Stimulated activated CD4-positive, alpha-beta T cell treated with anti-CD3 and anti-CD28 coated beads, Interleukin-1b, Interleukin-23, amount 100 ng/mL, for 48 hours (primary cell): ENCODE data around the gene CUL9.
A peak's percentile ranks its signal among the peaks of the same experiment; 100 is the strongest.

Experiments used
- DNase-seq: peaks from one replicate; pipeline ENCODE4 v3.0.0-alpha.2; 2020

CUL9 gene

DNA sequence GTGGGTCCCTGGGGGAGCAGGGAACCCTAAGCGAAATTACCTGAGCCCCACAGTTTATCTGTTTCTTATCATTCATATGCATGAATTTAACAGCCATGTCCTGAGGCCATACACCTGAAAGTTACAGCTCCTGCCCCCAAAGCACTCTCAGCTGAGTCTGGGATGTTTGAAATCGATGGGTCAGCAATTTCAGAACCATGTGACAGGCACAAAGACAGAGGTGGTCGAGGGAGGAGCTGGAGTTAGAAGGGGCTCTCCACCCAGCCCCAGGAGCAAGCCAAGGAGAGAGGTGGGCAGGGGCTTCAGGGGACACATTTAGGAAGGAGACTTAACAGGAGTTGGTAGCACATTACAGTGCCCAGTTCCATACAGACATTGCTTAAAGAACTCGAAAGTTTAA lies 76.2 kb downstream of the CUL9 start:
- no peak for DNase-seq

GRCh38 chr6:43258807-43259686 lies 77.1 kb downstream of the CUL9 start:
- DNase-seq = no peak

- DNase-seq = no peak
These were observed 78.8 kb downstream of the CUL9 start for GRCh38 chr6:43260791-43261190.

- no peak for DNase-seq
These were observed 79.2 kb downstream of the CUL9 start for GRCh38 chr6:43261198-43261597.

GRCh38 chr6:43262000-43262779 lies 80.2 kb downstream of the CUL9 start:
- no peak for DNase-seq

DNA sequence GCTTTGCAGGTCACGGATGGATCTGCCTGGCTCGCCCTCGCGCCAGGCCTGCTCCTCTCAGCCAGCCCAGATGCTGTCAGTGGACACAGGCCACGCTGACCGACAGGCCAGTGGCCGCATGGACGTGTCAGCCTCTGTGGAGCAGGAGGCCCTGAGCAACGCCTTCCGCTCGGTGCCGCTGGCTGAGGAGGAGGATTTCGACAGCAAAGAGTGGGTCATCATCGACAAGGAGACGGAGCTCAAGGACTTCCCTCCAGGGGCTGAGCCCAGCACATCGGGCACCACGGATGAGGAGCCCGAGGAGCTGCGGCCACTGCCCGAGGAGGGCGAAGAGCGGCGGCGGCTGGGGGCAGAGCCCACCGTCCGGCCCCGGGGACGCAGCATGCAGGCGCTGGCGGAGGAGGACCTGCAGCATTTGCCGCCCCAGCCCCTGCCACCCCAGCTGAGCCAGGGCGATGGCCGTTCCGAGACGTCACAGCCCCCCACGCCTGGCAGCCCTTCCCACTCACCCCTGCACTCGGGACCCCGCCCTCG lies 80.9 kb downstream of the CUL9 start:
- no peak for DNase-seq

- peak; percentile 80 for DNase-seq
These were observed 81.5 kb downstream of the CUL9 start for GRCh38 chr6:43263314-43264178.

- no peak for DNase-seq
These were observed 82.7 kb downstream of the CUL9 start for GRCh38 chr6:43264599-43265145.

DNA sequence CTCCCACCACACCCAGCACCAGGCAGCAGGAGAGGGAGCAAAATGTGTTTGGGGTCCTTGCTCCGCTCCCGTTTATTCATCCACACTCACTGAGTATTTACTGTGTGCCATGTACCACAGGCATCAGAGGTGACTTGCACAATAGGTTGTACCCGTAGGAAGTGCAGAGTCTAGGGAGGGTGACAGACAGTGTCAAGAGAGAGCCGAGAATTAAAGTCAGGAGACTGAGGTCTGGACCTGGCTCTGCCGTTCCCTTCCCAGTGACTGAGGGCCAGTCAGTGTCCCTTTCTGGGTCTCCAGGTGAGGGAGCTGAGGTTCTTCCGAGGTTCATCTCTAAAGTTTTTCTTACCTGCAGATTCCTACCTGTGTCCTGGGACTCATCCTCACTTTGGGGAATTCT lies 83.6 kb downstream of the CUL9 start:
- no peak for DNase-seq

DNA sequence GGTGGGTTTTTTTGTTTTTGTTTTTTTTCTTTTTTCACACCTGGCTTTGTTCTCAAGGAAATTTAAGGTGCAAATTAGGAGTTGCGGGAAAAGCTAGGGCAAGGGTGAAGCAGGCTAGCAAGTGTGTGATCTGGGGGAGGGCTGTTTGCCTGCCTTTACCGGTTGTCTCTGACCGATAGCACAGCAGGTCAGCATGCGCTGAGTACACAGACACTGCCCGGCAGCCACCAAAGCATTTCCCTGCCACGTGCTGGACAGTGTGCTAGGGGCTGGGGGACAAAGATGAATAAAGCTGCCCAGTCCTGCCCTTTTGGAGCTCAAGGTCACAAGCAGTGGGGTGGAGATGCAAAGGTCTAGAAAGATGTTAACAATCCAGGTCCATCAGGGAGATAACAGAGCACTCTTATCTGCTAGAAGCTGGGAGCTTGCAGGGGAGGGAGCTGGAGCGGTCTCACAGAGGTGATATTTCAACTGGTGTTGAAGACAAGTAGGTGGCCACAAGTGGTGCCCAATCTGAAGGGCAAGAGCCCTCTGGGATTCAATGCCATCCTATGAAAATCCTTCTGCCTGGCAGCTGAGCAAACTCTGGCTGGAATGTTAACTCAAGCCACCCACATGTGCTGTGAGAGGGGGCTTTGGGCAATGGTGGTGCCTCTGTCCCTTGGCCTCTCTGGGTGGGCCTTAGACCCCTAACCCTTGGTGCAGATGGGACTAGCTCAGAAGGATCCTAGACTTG lies 85.8 kb downstream of the CUL9 start:
- DNase-seq = no peak

DNA sequence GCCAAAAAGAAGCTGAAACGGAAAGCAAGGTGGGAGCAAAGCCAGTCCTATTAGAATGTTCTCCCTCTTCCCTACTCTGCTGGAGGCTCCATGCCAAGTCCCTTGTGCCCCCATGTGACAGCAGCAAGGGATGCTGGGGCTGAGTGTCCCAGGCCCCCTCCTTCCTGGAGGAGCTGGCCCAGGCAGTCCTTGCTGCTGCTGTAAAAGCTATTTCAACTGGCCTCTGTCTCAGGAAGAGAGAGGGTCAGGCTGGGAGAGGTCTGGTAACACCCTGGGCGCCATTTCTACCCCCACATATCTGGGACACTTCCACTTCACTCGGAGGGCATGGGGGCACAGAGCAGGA lies 86.3 kb downstream of the CUL9 start:
- DNase-seq = no peak

- no peak for DNase-seq
These were observed 86.8 kb downstream of the CUL9 start for GRCh38 chr6:43268782-43269272.

DNA sequence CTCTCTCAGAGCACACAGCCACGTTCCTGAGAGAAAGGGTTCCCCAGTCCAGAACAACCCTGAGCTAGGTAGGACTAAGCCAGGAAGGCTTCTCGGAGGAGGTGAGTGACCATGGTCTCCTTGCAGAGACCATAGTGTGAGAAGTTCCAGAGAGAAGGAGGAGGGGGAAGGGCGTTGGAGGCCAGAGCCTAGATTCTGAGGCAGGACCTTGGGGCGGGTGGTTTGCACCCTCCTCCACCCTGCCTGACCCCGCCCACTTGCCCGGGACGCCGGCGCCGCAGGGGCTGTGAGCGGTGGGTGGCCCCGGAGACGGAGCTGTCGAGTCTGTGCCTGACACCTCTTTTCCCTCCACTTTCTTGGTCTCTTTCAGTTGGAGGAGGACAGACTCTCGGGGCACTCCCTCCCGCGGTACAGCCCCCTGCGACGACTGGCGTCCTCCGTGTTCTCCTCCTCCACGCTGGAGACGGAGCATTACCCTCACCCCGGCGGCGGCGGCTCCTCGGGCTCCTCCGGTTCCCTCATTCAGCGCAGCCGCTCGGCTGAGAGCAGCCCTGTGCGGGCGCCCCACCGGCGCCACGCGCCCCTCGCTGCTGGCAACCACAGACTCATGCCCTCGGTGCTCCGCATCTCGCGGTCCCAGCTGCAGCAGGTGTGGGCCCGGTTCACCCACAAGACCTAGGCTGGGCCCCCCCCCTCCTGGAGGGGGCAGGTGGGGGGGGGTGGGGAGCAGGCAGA lies 87.4 kb downstream of the CUL9 start:
- DNase-seq = peak; percentile 32

DNA sequence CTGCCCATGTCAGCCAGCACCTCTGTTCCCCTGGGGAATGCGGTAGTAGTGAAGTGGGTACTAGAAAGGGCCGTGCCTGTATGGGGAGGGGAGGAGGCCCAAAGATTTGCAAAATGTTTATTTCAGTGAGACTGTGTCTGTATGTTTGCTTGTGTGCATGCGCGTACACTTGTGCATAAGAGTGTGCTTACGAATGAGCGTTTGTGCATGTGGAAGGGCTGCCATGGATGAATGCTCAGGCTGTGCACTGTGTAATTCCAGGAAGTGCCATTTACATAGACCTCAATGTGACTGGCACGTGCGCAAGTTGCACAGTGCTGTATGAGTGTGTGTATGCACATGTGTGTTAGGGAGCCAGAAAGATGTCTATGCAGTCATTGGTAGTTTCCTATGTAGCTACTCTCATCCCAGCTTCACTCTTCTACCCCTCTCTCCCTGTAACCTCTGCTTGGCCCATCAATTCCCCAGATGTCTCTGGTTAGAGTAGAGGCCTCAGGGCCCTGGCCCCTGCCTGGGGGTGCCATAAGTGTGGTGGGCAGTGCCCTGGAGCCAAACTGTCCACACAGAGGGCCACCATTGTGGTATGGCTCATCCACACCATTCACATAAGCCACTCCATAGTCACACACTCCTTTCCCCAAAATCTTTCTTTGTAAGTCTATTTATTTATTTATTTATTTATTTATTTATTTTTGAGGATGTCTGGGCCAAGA lies 89.3 kb downstream of the CUL9 start:
- no peak for DNase-seq

DNA sequence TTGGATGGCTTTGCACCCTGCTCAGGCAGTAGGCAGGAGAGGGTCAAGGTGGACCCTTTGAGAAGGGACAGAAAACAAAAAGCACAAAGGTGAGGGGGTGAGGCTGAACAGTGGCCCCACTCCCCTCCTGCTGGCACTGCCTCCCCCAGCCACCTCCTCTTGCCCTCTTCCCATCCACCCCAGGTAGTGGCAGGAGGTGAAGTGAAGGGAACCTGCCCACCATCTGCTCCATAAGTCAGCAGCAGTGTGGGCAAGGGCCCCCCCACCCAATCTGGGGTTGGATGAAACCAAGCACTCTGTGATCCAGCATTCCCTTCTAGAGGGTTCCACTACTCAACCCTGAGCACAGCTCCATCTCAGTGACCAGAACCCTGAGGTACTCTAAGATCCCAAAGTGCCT lies 89.9 kb downstream of the CUL9 start:
- no peak for DNase-seq

- DNase-seq = no peak
These were observed 91.7 kb downstream of the CUL9 start for GRCh38 chr6:43273707-43274106.
